NCI-H1105 (cell line): ENCODE data around the gene CXCR5.
A peak's percentile ranks its signal among the peaks of the same experiment; 100 is the strongest.

Source experiments
- DNase-seq: peaks from one replicate; lab custom pipeline; 2025; lab: John Stamatoyannopoulos, UW

The CXCR5 gene

DNA sequence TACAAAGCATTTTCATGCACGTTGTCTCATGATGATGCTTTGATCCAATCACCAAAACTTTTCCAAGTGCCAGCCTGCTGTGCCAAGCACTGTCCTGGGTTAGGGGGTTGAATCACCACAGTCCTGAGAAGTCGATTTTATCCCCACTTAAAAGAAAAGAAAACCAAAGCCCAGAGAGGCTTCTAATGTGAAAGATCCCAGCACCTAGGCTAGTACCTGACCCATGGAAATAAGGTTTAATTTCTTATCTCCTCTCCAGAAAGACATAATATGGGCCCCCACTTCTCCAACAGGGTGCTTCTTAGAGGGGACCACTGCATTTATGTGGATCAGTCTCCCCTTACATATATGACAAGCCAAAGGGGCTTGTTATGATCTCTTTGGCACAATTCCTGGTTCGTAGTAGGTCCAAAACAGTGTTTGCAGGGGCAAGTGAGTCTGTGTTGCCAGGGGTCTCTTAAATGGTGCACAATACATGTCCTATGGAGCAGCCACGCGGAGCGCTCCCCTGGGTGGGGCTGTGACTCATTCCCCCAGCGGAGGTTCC is 43.9 kb downstream of the CXCR5 start:
- no peak for DNase-seq

DNA sequence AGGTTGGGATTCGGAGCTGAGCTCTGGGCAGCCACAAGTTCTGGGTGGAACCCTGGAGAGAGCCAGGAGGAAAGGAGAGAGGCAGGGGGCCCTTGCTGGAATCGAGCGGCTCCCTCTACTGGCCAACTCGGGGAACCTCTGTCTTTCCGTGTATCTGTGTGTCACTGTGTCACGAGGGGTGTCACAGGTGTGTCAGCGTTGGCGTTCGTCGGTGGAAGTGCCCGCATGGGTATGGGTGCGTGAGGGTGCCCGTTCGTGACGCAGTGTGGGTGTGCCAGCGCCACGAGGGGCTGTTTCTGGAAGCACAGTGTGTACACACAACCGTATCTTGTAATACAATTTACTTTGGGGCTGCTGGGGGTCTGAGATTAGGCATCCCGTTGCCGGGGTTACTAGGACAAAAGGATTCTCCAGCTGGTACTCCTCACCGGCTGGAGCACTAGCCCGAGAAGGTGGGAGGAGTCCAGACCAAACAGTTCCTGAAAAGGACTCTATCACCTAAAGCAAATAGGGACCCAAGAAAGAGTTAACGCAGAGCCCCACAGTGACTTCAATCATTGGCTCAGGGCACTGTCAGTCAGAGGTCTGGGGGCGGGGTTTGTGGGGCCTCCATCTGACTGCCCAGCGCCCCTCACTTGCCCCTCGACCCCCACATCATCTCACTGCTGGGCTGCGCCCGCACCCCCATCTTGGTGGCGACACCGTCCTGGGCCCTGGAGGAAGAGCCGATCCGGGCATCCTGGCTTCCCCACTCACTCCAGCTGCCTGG is 44.6 kb downstream of the CXCR5 start:
- DNase-seq, result peak; percentile 94

DNA sequence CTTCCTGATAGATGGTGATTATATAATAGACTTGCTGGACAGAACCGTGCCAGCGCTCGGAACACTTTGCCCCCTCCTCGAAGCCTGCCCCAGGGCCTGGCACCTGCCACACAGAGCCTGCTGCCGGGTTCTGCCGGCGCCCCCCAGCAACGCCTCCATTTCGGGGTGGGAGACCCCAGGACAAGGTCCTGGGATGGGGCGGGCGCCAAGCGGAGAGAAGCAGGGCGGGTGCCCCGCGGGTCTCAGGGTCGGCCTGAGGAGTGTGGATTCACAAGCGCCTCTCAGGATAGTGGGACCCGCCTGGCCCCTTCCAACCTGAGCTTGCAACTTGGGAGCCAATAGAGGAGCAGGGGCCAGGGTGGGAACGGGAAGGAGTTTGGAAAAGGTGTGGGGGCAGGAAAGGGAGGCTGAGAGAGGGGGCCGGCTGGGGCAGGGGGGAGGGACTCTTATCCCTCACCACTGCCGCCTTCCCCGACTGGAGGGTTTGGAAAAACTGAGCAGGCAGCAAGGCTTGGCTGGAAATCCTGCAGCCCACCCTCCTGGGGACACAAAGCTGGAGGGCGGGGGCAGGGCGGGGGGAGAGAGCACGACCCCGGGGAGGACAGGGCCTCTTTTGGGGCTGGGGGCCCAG is 45.3 kb downstream of the CXCR5 start:
- peak; percentile 88 for DNase-seq

DNA sequence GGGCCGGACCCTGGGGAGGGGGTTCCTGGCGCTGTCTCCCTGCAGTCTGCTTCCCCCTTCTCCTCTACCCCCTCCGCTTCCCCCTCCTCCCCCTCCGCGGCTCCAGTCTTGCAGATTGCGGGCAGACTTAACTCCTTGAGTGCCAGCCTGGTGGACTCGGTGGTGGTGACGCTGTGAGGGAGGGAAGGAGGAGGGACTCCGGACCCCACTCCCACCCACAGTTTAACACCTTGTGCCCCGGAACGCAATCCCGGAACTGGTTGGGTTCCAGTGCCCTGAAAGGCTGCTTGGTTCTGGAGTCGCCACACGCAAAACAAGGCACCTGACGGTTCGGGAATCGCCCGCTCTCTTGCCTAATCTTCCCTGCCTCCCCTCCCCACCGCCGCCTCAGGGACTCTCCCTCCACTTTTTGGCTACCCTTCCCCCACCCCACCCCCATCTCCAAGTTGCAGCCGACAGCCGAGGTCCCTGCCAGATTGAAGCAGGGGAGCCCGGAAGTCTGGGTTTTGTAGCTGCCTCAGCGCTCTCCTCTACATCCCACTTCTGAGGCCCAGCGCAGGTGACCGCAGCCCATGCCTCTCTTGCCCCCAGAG is 45.9 kb downstream of the CXCR5 start:
- DNase-seq, result peak; percentile 94

DNA sequence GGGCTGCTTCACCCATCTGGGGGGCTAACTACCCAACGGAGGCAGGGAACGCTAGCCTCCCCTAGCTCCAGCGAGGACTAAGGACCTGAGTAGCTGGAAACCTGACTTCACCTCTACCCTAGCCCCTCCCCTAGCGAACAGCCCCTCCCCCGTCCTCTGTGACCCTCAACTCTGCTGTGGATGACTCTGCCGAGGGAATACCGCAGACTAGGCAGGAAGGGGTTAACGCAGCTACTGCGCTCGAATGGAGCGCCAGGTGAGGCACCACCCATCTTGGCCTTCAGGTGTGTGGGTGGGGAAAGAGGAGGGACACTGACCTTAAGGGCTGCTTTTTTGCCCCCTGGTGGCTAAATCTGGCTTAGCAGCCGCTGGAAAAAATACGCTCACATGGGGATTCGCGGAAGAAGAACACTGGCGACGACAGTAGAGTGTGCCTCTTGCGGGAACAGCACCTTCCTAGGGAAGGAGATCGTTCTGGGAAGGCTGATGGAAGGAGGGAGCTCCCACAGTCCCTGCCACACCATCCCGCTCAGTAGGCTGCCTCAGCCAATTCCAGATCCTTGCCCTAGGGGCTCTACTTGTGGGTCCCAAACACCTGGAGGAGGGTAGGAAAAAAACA is 46.5 kb downstream of the CXCR5 start:
- DNase-seq, result peak; percentile 98

DNA sequence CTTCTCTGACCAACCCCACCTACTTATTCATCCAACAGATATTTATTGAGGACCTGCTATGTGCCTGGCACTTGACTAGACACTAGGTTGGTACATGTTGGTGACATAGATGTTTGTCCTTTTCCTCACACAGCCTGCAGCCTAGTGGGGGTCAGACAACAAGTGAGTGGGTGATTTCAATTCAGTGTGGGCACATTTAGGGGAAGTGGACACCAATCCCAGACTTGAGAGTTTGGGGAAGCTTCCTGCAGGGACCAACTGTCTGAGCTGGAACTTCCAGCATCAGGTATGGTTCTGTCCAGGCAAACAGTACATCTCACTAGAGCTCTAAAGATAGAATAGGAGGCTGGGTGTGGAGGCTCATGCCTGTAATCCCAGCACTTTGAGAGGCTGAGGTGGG is 47.9 kb downstream of the CXCR5 start:
- DNase-seq, result no peak

DNA sequence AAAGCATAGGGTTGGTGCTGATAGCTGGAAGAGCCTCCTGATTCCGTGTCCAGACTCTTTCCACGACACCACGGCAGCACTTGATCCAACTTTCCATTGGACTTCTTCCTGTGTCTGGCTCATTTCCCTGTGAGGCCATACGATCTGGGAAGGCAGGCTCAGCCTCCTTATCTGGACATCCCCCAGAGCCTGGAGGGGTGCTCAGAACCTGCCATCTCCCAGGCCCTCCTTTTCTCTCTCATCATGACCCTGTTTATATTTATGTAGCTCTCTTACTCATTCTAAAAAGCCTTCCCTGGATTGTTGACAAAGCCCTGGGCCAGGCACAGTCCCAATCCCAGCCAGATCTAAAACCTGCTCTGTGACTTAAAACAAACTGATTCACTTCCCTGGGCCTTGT is 49.8 kb downstream of the CXCR5 start:
- DNase-seq, result no peak

DNA sequence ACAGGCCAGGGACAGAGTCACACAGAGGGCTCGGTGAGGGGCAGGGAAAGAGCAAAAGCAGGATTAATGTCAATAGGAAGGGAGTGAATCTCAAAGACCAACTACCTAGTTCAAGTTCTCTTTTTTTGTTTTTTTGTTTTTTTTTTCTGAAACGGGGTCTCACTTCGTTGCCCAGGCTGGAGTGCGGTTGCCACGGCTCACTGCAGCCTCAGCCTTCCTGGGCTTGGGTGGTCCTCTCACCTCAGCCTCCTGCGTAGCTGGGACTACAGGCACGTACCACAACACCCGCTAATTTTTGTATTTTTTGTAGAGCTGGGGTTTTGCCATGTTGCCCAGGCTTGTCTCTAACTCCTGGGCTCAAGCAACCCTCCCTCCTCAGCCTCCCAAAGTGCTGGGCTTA is 51.7 kb downstream of the CXCR5 start:
- no peak for DNase-seq

DNA sequence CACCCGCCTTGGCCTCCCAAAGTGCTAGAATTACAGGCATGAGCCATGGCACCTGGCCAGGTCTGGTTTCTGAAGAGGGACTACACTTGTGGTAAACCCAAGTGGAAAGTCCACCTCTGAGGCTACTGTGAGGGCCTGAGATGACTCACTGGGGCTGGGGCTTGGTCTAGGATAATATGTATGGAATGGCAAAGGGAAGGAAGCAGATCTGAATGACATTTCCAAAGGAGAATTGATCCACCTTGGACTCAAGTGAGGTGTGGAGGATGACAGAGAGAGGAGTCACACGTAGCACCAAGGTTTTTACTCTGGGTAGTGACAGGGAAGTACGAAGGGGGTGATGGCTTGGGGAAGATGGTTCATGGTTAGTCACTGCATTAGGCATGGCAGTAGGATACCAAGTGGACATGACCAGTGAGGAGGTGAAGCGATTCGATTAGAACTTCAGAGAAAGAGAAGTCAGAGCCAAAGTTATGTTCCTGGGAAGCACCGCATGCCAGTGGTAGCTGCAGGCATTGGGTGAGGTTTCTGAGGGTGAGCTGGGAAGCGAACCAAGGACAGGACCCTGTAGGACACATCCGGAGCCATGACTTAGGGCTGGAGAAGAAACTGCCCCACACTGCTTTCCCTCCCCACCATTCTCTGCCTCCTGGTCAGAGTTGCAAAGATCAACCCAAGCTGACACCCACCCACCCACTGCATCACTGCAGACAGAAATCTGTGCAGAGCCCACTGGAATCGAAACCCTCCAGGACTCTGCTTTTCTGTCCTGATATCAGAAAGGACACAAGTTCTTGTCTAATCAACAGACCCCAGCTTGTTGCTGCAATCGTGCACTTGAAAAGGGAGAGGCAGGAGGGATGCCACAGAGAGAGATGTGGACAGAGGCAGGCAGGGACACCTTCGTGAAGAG is 55.1 kb downstream of the CXCR5 start:
- no peak for DNase-seq

DNA sequence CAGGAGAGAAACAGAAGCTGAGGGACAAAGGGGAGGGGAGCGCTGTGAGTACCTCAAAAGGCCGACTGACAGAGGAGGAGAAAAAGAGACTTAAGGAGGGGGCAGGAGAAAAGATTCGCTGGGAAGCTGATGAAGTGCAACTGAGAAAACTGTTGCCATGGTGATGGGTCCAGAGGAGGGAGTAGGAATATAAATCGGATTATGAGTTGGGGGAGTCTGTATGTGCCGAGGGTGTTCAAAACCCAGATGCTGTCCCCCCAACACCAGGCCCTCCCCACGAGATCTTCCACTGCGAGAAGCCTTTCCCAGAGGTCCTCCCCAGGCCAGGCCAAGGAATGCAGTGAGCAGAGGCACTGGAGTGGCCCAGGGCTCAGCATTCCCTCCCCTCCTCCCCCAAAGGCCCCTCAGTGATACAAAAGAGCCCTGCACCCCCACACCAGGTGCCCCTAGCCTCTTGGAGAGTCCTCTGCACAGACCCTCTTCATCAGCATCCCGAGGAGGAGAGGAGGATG is 55.8 kb downstream of the CXCR5 start:
- no peak for DNase-seq

DNA sequence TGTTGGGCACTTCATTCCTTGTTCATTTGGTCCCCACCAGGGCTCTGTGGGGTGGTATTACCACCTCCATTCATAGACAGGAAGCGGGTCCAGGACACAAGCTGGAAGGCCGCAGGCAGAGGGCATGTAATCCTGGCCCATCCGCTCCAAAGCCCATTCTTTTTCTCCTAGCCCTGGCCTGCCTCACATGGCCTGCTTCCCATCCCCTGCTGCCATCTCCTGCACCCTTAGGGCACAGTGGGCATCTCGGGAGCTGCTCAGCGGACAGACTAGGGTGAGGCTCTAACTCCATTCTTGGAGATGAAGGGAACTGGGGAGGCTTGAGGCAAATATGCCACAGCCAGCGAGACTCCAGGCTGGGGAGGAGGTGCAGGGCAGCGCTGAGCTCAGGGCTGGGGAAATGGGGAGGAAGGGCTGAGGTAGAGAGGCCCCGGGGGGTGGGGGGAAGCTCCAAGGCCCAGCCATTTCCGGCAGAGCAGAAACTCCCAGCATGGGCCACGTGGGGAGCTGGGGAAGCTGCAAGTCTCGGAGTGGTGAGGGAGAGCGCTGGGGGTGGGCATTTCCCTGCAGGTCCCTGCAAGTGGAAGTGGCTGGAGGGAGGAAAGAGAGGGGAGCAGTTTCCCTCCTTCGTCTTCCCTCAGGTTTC is 56.4 kb downstream of the CXCR5 start:
- DNase-seq, result no peak

DNA sequence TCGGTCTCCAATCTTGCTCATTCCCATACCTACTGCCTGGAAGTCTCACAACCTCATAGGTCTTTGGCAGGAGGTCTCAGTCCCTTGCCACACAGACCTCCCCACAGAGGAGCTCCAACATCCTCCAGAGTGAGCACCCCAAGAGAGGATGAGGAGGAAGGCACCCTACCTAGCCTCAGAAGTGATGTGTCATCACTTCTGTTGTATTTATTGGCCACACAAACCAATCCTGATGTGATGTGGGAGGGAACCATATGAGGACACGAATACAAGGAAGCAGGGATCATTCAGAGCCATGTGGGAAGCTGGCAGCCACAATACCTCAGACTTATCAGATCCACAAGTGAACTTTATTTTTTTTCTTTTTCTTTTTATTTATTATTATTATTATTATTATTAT is 63.4 kb downstream of the CXCR5 start:
- DNase-seq, result no peak
